Stimulated activated naive CD8-positive, alpha-beta T cell treated with anti-CD3 and anti-CD28 coated beads, Interleukin-15, Interleukin-2, amounts not matched to agents 100 U/mL and 50 U/mL, for 24 hours (primary cell): ENCODE results near the gene CRLF3.
"Not testable (repeated sequence)": the region's sequence is repeated elsewhere in the genome, so short reads cannot be mapped to it uniquely, and the experiment has no call there.

ENCODE experiments used
- ATAC-seq: fragments of 150-1000 bp; cut with Tn5 transposase; one replicate; pipeline ENCODE4 v1.10.0; 2021
- DNase-seq: peaks from one replicate; pipeline ENCODE4 v3.0.0; 2021

The CRLF3 gene

DNA sequence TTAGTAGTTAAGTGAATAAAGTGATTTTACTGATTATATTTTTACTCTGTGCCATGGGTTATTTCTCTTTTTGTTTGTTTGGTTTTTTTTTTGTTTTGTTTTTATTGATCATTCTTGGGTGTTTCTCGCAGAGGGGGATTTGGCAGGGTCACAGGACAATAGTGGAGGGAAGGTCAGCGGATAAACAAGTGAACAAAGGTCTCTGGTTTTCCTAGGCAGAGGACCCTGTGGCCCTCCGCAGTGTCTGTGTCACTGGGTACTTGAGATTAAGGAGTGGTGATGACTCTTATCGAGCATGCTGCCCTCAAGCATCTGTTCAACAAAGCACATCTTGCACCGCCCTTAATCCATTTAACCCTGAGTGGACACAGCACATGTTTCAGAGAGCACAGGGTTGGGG is 88.8 kb downstream of the CRLF3 start:
- DNase-seq, ATAC-seq: not testable (repeated sequence)

DNA sequence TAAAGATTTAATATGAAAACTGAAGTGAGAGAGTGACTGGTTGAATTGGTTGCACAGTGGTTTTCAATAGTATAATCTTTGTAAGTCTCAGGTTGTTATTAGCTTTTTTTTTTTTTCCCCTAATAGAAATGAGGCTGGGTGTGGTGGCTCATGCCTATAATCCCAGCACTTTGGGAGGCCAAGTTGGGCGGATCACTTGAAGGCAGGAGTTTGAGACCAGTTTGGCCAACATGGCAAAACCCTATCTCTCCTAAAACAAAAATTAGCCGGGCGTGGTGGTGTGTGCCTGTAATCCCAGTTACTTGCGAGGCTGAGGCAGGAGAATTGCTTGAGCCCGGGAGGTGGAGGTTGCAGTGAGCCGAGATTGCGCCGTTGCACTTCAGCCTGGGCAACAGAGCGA is 89.3 kb downstream of the CRLF3 start:
- DNase-seq, ATAC-seq: not testable (repeated sequence)

DNA sequence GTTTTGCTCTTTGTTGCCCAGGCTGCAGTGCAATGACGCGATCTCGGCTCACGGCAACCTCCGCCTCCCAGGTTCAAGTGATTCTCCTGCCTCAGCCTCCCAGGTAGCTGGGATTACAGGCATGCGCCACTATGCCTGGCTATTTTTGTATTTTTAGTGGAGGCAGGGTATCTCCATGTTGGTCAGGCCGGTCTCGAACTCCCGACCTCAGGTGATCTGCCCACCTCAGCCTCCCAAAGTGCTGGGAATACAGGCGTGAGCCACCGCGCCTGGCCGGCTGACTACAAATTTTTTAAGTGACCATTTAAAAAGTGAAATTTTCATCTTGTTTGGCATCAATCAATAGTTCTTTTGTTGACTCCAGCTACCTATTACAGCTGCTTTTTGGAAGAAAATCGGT is 90.3 kb downstream of the CRLF3 start:
- DNase-seq, ATAC-seq: not testable (repeated sequence)
